MM.1S (cell line): Measurements from ENCODE around the gene HECW1.

Experiments
- EZH2 ChIP-seq: fragments of 300-600 bp; sonication (generic); optimal IDR thresholded peaks from 2 replicates; pipeline ENCODE3; 2017; ENCODE audit warnings: low read depth, mild to moderate bottlenecking, antibody characterized with exemption, low read length, mixed read lengths
- TF ChIP-seq, protein P1 (sequence below): fragments of 300-600 bp; sonication (generic); IDR thresholded peaks from 2 replicates; pipeline ENCODE4 v1.5.1; 2016; ENCODE audit warnings: antibody characterized with exemption, low read length, mixed read lengths

DNA sequence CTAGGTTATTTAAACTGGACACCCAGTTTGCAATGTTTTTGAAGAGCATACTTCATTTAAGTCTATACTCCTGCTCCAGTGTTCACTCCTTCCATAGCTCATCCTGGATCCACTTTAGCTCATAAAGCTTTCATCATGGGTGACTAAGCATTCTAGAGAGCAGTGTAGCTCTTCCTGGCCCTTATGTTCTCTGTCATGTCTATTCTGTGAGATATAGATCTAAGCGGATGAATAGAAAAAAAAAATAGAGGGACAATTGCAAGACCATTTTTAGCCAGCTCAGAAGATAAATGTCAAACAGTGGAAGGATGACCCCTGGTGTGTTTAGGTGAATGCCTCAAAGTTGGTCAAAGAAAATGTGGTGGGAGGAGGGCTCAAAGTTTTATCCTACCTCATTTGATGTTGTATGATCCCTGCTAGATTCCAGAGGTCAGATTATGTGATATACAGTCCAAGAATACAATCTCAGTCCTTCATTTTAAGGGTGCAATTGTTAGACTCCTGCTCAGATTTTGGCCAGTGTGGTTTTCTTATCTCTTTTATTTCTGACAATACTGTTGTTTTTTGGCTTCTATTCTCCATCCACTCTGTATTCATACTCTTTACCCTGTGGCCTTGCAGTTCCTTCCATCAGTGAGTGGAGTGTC is 7.5 kb upstream of the HECW1 start:
- TF ChIP-seq, protein P1, sequence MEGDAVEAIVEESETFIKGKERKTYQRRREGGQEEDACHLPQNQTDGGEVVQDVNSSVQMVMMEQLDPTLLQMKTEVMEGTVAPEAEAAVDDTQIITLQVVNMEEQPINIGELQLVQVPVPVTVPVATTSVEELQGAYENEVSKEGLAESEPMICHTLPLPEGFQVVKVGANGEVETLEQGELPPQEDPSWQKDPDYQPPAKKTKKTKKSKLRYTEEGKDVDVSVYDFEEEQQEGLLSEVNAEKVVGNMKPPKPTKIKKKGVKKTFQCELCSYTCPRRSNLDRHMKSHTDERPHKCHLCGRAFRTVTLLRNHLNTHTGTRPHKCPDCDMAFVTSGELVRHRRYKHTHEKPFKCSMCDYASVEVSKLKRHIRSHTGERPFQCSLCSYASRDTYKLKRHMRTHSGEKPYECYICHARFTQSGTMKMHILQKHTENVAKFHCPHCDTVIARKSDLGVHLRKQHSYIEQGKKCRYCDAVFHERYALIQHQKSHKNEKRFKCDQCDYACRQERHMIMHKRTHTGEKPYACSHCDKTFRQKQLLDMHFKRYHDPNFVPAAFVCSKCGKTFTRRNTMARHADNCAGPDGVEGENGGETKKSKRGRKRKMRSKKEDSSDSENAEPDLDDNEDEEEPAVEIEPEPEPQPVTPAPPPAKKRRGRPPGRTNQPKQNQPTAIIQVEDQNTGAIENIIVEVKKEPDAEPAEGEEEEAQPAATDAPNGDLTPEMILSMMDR, result no peak
- TF ChIP-seq EZH2, result no peak
